Cardiac septum (tissue), 1 donor: ENCODE results near the gene CS. TPM values are rescaled to one million over a fixed set of nuclear protein-coding genes. Genes with fewer than 3 reads are reported as not detected.
"Not testable (repeated sequence)": the region's sequence is repeated elsewhere in the genome, so short reads cannot be mapped to it uniquely, and the experiment has no call there.

Experiments
- DNase-seq: peaks from one replicate; pipeline ENCODE4 v3.0.0-alpha.2; 2020; ENCODE audit warnings: low spot score
- intact Hi-C: fragments of 100-400 bp; cut with DNase I; formaldehyde crosslinking; loops from one replicate; pipeline ENCODE4 v1.14.0; 2022
- total RNA-seq: library from RNA; stranded (reverse); fragmentation: NEBNext Ultra II Directional; extraction: Animal tissue kit (Norgen Biotek cat#: 25700); gene quantifications from one replicate; pipeline ENCODE4 v1.2.1, GENCODE V29; 2021
- donor health status: DM: no; HTN: no; CAD: no.

Gene CS
- total RNA-seq, 1 donor from 2014 or later, result 570 TPM

DNA sequence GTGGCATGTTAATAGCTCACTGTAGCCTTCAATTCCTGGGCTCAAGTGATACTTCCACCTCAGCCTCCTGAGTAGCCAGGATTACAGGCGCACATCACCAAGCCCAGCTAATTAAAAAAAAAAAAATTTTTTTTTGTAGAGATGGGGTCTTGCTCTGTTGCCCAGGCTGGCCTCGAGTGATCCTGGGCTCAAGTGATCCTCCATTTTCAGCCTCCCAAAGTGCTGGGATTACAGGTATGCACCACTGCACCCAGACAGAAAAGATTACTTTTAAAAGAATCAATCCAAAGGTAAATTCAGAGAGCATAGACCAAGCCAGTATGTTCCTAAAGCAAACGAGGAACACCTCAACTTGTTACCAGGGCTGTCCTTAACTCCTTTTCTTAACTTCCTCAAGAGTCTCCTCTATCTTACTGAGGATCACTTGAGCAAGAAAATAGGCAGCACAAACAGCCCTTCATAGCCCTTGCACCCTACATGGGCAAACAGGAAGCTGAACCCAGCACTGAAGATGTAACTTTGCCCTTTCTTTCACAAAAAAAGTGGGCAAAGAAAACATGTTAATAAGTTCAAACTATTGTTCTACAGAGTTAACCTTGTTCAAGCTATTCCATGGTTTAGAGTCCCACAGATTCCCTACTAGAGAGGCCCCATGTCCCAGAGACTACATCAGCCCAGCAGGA lies 11.3 kb downstream of the CS start:
- DNase-seq, result no peak
- intact Hi-C loops, result no loop called here

DNA sequence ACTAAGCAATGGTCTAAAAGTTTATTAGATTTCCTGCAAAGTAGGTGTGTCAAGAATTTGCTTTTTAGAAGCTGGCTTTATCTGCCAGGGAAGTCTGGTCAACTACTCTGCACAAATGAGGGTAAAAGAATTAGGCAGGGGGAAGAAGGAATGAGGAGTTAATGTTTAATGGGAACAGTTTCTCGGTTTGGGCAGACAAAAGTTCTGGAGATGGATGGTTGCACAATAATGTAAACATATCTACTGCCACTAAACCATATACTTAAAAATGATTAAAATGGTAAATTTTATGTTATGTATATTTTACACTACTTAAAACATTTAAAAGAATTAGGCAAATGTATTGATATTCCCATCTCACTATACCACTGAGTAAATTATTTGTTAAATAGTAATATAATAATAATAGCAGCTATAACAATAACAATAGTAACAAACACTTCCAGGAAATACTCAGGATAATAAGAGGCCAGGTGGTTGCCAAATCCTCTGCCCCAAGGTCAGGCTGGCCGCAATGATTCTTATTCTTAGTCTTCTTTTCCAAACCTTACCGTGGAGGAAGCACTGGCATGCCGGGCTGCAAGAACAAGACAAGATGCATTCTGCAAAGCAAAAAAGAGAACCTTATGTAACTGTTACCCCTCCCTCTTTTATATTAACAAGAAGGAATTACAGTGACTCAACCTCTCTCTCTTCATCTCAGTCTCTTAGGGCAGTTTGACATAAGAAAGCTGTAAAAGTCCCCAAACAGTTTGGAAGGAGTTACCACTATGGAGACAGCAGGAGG lies 13.9 kb downstream of the CS start:
- intact Hi-C loops, result no loop called here
- no peak for DNase-seq

DNA sequence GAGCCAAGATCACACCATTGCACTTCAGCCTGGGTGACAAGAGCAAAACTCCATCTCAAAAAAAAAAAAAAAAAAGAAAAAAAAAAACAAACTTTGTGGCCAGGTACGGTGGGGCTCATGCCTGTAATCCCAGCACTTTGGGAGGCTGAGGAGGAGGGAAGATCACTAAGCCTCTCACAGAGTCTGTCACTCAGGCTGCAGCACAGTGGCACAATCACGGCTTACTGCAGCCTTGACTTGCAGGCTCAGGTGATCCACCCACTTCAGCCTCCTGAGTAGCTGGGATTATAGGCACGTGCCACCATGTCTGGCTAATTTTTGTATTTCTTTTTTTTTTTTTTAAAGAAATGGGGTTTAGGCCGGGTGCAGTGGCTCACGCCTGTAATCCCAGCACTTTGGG lies 15.9 kb downstream of the CS start:
- intact Hi-C loops, DNase-seq: not testable (repeated sequence)

DNA sequence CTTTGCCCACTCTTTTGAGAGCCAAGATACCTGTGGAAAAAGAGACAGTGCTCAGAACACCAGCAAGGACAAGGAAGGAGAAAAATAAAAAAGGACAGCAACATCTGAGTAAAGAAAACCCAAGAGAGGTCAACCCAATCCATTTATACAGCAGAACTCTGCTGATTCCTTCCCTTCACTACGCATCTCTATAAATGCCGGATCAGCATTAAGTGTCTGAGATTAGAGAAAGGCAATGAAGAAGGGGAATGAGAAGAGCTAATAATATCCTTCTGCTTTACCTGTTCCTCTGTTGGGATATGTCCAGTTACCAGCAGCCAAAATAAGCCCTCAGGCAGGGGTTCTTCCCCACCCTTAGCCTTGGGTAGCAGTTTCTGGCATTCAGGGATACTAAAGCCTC lies 17.6 kb downstream of the CS start:
- no peak for DNase-seq
- intact Hi-C loops, result no loop called here

DNA sequence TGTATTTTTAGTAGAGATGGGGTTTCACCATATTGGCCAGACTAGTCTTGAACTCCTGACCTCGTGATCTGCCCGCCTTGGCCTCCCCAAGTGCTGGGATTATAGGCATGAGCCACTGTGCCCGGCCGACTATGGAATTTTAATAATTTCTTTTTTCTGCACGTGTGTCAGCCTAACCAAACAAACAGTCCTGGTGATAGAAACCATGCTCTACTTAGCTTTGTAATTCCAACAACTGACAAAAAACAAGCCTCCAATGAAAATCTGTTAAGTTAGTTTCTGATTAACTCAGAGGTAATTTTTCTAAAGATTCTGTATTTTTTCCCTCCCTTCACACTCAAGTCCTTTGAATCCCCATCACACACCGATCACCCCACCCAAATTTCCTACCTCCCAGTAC lies 18.1 kb downstream of the CS start:
- intact Hi-C loops, result no loop called here

DNA sequence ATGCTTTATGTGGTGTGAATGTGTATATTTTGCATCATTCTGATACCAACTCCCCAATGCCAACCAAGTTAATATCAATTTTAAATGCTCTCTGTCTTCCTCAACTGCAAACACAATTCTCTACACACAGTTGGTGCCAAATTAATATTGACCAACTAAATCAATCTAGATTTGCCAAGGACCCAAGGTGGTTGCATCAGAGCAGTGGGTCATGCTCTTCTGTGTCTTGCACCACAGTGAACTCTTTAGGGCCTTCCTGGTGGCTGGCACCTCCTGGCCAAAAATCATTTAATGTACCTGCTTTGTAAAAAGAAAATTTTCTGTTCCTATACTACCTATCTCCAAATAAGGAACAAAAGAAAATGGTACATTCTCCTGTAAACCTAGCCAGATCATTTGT lies 19.3 kb downstream of the CS start:
- intact Hi-C loops, result no loop called here

More for the DNA sequence above, 18.1 kb downstream of the CS start:
- DNase-seq, result no peak

DNA sequence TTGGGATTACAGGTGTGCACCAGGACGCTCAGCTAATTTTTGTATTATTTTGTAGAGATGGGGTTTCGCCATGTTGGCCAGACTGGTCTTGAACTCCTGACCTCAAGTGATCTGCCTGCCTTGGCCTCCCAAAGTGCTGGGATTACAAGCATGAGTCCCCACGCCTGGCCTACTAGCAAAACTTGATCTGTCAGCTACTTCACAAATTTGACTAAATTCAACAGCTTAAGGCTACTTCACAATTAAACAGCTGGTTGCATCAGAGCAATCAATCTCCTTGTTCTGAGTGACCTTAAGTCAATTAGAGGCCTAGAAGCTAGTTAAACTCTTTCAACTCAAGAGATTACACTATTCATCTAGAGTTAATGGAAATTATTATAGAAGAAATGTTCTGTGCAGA lies 21.2 kb downstream of the CS start:
- intact Hi-C loops, result no loop called here
- no peak for DNase-seq

More for the DNA sequence above, 19.3 kb downstream of the CS start:
- no peak for DNase-seq

DNA sequence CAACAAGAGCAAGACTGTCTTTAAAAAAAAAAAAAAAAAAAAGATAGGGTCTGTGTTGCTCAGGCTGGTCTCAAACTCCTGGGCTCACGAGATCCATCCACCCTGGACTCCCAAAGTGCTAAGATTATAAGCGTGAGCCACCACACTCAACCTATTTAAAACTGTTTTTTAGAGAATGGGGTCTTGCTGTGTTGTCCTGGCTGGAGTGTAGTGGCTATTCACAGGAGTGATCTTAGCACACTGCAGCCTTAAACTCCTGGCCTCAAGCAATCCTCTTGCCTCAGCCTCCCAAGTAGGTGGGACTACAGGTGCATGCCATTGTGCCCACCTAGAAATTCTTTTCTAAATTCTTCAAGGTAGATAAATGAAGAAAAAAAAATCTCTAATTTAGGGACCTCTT lies 25.8 kb downstream of the CS start:
- DNase-seq, result no peak
- intact Hi-C loops, result no loop called here

DNA sequence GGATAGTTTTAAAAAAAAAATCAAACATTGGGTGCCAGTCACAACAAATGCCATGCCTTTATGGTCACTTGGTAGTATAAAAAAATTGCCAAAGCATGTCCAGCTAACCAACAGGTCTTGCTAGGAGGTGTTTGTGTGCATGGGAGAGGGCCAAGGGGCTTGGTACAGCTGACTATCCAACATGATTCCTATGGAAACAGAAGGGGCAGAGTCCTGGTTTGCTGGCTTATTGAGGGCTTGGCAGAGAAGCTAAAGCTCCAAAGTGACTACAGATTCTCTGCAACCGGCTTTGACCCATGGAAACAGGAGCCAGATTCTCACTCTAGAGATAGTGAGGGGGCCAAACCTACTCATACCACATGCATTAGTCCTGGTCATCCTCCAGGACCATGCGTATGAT lies 27.7 kb downstream of the CS start:
- intact Hi-C loops, DNase-seq: not testable (repeated sequence)

DNA sequence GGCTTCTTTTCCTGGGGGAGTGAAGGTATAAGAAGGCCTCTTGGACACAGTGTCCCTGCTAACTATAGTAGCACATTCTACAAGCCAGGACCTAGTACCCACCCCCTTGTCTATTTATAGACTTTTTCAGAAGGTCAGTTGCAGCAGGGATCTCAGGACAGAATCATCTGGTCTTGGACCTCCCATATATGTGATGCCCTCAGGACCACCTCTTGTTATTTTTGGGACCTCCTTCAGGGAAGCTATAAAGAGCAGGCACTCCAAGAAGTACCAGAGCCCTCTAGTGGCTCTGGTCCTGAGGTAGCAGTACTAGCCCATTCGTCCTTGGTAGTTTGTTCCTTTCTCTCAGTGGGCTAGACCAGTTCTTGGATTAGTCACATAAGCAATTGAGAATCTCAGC lies 29.1 kb downstream of the CS start:
- intact Hi-C loops, result no loop called here
- no peak for DNase-seq

DNA sequence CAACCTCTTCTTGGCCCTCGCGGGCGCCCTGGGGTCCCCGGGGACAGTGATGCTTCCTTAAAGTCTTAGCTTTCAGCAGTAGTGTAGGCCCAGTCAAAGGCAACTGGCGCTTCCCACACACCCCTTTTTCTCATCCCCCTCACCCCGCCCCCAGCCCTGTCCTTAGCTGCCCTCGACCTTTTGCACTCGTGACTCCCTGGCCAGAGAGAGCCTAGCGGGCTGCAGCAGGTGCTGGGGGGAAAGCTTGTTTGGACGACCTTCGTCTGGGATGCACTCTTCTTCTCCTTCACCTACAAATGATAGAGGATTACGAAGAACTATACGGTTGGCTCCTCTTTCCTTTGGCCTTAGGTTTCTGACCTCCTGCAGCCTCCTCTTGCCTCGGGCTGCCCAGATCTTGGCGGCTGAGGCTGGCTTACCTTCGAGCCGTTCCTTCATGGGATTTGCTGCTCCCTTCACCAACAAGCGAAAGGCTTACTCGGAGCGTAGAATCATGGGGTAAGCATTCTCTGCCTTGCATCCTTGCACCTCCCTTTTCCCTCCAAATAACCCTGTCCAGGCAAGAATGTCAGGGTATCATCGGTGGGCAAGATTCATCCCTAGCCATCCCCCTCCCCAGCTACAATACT lies 32.6 kb downstream of the CS start:
- DNase-seq, result peak; percentile 80
- intact Hi-C loops, result loop anchor here (2.0 kb wide), 2 partner anchors 33 to 45 kb away; partner anchors contain the start of gene CS

DNA sequence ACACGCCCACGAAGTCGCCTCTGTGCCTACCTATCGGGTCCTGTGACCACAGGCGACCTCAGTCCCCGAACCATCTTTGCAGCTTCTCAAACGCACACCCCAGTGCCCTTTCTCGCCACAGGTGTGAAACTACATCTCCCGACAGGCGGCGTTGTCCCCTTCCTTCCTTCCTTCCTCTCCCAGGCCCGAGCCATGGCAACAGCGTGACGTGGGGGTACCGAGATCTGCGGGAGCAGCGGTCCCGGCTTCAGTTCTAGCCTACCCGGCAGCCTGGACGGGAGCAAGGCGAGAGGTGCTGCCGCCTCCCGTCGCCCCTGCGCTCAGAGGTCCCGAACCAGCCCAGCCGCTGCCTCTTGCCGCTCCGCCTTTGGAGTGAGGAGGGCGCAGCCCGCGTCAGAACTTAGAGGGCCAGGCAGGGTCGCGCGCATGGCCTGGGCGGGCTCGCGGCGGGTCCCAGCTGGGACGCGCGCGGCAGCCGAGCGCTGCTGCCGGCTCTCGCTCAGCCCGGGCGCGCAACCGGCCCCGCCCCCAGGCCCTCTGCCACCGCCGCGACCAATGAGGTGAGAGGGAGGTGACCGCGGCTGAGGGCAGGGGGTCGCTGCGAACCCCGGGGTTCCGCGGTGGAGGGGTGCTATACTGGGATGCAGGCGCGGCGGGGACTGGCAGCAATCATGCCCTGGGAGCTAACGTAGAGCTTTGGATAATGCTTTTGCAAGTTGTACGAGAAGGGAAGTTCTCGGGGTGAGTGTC lies 33.3 kb downstream of the CS start, which contains the start of gene COQ10A:
COQ10A (plus strand) TSS at position 250 of the 750 bp plus-strand sequence; CDS start at position 427, 177 bp downstream.
- peak; percentile 95 for DNase-seq
- intact Hi-C loops, result loop anchor here (2.0 kb wide), 2 partner anchors 34 to 44 kb away; partner anchors contain the start of gene CS

DNA sequence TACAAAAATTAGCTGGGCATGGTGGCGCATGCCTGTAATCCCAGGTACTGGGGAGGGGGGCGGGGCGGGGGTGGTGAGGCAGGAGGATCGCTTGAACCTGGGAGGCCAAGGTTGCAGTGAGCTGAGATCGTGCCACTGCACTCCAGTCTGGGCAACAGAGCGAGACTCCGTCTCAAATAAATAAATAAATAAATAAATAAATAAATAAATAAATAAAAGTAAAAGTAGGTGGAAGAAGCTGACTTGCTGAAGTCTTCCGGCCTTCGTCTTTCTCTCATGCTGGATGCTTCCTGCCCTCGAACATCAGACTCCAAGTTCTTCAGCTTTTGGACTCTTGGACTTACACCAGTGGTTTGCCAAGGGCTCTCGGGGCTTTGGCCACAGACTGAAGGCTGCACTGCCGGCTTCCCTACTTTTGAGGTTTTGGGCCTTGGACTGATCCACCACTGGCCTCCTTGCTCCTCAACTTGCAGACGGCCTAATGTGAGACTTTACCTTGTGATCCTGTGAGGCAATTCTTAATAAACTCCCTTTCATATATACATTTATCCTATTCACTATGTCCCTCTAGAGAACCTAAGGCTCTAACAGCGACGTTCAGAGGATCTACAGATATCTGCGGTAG lies 34.0 kb downstream of the CS start:
- intact Hi-C loops, result loop anchor here (2.0 kb wide), 2 partner anchors 35 to 43 kb away; partner anchors contain the start of gene CS
- DNase-seq, result not testable (repeated sequence)

DNA sequence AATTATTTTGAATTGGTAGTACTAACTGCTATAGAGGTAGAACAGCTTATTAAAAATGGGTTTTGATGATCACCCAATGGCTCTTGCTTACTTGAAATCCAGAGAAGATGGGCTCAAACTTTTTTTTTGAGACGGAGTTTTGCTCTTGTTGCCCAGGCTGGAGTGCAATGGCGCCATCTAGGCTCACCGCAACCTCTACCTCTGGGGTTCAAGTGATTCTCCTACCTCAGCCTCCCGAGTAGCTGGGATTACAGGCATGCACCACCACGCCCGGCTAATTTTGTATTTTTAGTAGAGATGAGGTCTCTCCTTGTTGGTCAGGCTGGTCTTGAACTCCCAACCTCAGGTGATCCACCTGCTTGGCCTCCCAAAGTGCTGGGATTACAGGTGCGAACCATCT lies 37.2 kb downstream of the CS start:
- intact Hi-C loops, DNase-seq: not testable (repeated sequence)

DNA sequence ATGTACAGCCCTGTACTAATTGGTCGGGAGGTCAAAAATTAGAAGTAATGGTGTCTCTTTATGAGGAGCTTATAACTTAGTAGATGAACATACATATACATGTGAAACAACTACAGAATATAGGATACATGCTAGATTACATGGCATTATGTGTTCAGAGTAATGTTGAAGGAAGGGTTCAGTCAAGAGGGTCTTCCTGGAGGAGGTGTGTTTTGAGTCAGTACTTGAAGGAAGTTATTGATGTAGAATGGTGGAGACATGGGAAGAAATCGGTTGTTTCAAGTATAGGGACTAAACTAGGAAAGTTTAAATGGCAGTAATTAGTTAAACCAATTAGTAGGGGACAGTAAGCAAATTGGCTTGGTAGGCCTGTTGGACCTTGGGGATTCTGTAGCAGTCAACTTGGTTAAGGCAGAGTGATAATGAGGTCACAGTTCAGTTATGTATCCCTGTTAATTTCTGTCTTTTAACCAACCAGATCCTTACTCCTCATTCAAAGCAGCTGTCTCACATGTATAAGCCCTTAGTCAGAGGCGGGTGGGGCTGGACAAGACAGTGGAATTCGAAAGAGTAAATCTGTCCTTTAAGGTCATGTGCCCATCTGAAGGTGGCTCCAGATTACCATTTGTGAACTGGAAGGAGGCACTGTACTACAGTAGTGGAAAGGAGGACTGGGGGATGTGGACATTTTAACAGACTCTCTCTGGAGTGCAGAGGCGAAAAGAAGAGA lies 38.5 kb downstream of the CS start:
- intact Hi-C loops, result no loop called here
- no peak for DNase-seq

DNA sequence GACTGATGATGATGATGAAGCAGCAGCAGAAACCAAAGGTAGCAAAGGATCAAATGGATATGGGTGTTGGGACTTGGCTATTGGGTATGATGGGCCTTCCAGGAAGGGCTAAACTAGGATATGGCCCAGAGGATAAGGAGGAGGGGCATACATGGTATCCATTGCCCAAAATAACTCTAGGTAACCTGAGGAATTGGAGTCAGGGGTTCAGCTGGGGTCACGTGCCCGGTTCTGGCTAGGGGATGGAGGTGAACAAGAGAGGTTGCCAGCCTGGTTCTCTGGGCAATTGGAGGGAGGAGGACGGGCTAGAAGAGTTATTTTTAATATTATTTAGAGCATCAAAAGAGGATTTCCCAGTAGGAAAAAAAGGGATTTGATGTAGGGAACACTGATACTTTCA lies 39.2 kb downstream of the CS start:
- DNase-seq, result no peak
- intact Hi-C loops, result no loop called here

DNA sequence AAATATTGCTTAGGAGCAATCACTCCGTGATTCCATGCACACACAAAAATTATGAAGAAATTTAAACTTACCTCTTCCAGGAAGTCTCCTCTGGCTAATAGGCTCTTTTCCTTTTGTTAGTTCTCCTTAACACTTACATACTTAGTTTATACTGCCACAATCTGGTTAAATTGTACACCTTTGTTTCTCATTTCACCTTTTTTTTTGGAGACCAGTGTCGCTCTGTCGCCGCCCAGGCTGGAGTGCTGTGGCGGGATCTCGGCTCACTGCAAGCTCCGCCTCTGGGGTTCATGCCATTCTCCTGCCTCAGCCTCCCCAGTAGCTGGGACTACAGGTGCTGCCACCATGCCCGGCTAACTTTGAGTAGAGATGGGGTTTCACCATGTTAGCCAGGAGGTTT lies 39.8 kb downstream of the CS start:
- DNase-seq, result no peak
- intact Hi-C loops, result no loop called here

DNA sequence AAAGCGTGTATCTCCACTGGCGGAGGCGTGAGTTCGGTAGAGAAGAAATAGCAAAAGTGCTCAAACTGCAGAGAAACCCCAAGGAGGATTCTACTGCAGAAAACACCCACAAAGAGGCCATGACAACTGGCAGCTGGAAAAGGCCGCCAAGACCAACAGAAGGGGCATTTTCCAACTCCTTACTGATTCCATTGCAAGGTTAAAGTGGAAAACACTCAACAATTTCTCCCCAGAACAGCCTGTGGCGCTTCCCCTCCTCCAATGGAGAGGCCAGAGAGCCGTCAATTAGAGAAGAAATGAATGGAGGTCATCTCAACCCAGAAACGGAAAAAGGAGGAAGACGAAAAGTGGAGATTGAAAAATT lies 41.3 kb downstream of the CS start:
- no peak for DNase-seq
- intact Hi-C loops, result loop anchor here (5.0 kb wide), 2 partner anchors 37 to 137 kb away; partner anchors contain the start of genes NABP2 and RNF41
